ENCODE results near the gene RTN1. TPM values are rescaled to one million over a fixed set of nuclear protein-coding genes. Genes with fewer than 3 reads are reported as not detected.
A peak's percentile ranks its signal among the peaks of the same experiment; 100 is the strongest.

RTN1 gene
- total and polyA plus RNA-seq, 9 of the 15 experiments (the other 6 are each of a cell fraction or from before 2014, with no cell fraction given): 0.03 to 0.09 TPM; not detected in 7

GRCh38 chr14:59576332-59577294 is 294.0 kb downstream of the RTN1 start, which contains the start of gene CCDC175 (continued):
- TF ChIP-seq RBM25 (IDR thresholded peaks at IDR 0.05; ENCODE audit: low read depth, low read length, severe bottlenecking) (no peak), LEF1 (IDR thresholded peaks at IDR 0.05) (no peak), YY1 (IDR thresholded peaks at IDR 0.05; ENCODE audit: borderline replicate concordance in 1 of 3, control insufficient read depth in 1 of 3, extremely low read depth in 1 of 3, insufficient read depth in 3 of 3, insufficient read length in 1 of 3, insufficient replicate concordance in 2 of 3, low read depth in 1 of 3, low read length in 2 of 3) (peak in 2 of 3 experiments; percentile 12 to 73), SIN3B (IDR thresholded peaks at IDR 0.05; ENCODE audit: low read depth) (no peak), DPF2 (IDR thresholded peaks at IDR 0.05) (no peak), MXI1 (IDR thresholded peaks at IDR 0.05; ENCODE audit: low read depth, low read length) (peak; percentile 66; the same call in 1 of the 2 replicates), SAFB (IDR thresholded peaks at IDR 0.05; ENCODE audit: borderline replicate concordance, low read depth, low read length) (no peak)
- TF ChIP-seq, protein P1, sequence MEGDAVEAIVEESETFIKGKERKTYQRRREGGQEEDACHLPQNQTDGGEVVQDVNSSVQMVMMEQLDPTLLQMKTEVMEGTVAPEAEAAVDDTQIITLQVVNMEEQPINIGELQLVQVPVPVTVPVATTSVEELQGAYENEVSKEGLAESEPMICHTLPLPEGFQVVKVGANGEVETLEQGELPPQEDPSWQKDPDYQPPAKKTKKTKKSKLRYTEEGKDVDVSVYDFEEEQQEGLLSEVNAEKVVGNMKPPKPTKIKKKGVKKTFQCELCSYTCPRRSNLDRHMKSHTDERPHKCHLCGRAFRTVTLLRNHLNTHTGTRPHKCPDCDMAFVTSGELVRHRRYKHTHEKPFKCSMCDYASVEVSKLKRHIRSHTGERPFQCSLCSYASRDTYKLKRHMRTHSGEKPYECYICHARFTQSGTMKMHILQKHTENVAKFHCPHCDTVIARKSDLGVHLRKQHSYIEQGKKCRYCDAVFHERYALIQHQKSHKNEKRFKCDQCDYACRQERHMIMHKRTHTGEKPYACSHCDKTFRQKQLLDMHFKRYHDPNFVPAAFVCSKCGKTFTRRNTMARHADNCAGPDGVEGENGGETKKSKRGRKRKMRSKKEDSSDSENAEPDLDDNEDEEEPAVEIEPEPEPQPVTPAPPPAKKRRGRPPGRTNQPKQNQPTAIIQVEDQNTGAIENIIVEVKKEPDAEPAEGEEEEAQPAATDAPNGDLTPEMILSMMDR (IDR thresholded peaks at IDR 0.05 in 2 of 3, conservative IDR thresholded peaks at IDR 0.05 in 1 of 3; ENCODE audit: insufficient read depth in 2 of 3, low read depth in 1 of 3, low read length in 3 of 3): peak; percentile 81 to 96 (median 93)
- TF ChIP-seq, protein P2, sequence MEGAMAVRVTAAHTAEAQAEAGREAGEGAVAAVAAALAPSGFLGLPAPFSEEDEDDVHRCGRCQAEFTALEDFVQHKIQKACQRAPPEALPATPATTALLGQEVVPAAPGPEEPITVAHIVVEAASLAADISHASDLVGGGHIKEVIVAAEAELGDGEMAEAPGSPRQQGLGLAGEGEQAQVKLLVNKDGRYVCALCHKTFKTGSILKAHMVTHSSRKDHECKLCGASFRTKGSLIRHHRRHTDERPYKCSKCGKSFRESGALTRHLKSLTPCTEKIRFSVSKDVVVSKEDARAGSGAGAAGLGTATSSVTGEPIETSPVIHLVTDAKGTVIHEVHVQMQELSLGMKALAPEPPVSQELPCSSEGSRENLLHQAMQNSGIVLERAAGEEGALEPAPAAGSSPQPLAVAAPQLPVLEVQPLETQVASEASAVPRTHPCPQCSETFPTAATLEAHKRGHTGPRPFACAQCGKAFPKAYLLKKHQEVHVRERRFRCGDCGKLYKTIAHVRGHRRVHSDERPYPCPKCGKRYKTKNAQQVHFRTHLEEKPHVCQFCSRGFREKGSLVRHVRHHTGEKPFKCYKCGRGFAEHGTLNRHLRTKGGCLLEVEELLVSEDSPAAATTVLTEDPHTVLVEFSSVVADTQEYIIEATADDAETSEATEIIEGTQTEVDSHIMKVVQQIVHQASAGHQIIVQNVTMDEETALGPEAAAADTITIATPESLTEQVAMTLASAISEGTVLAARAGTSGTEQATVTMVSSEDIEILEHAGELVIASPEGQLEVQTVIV (CRISPR knock-in tag; IDR thresholded peaks at IDR 0.05; ENCODE audit: borderline replicate concordance): no peak

Data from K562 (cell line).